Fibroblast of villous mesenchyme (primary cell): ENCODE data around the gene SMR3B. TPM values are rescaled to one million over a fixed set of nuclear protein-coding genes. Genes with fewer than 3 reads are reported as not detected.

Source experiments
- DNase-seq: peaks from one replicate; pipeline ENCODE4 v3.0.0-alpha.2; 2010; ENCODE audit warnings: low read depth
- H3K4me3 ChIP-seq: 2 replicates; pipeline ENCODE4 v1.5.1; 2011; ENCODE audit warnings: low read depth, mild to moderate bottlenecking, low read length
- total RNA-seq: library from RNA; depleted of rRNA; stranded (reverse); fragments of >200 nt; gene quantifications from 2 replicates; pipeline ENCODE4 v1.2.3, GENCODE V29; 2012
- TF ChIP-seq, protein P1 (sequence below): IDR thresholded peaks from 2 replicates; pipeline ENCODE4 v1.5.1; 2012; ENCODE audit warnings: low read depth, mild to moderate bottlenecking, low read length; ENCODE audit not compliant: insufficient read depth

Gene SMR3B
- total RNA-seq, 1 donor: not detected

DNA sequence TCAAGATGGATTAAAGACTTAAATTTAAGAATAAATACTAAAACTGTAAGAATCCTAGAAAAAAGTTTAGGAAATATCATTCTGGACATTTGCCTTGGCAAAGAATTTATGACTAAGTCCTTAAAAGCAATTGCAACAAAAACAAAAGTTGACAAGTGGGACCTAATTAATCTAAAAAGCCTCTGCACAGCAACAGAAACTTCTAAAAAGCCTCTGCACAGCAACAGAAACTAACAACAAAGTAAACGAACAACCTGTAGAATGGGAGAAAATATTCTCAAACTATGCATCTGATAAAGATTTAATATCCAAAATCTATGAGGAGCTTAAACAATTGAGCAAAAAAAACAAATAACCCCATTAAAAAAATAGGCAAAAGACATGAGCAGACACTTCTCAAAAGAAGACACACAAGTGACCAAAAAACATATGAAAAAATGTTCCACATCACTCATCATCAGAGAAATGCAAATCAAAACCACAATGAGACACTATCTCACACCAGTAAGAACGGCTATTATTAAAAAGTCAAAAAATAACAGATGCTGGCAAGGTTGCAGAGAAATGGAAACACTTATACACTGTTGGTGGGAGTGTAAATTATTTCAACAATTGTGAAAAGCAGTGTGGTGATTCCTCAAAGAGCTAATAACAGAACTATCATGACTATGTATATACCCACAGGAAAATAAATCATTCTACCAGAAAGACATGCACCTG lies 9.3 kb downstream of the SMR3B start:
- DNase-seq: no peak
- no peak overlapping the region for H3K4me3 ChIP-seq
- TF ChIP-seq, protein P1, sequence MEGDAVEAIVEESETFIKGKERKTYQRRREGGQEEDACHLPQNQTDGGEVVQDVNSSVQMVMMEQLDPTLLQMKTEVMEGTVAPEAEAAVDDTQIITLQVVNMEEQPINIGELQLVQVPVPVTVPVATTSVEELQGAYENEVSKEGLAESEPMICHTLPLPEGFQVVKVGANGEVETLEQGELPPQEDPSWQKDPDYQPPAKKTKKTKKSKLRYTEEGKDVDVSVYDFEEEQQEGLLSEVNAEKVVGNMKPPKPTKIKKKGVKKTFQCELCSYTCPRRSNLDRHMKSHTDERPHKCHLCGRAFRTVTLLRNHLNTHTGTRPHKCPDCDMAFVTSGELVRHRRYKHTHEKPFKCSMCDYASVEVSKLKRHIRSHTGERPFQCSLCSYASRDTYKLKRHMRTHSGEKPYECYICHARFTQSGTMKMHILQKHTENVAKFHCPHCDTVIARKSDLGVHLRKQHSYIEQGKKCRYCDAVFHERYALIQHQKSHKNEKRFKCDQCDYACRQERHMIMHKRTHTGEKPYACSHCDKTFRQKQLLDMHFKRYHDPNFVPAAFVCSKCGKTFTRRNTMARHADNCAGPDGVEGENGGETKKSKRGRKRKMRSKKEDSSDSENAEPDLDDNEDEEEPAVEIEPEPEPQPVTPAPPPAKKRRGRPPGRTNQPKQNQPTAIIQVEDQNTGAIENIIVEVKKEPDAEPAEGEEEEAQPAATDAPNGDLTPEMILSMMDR: no peak

DNA sequence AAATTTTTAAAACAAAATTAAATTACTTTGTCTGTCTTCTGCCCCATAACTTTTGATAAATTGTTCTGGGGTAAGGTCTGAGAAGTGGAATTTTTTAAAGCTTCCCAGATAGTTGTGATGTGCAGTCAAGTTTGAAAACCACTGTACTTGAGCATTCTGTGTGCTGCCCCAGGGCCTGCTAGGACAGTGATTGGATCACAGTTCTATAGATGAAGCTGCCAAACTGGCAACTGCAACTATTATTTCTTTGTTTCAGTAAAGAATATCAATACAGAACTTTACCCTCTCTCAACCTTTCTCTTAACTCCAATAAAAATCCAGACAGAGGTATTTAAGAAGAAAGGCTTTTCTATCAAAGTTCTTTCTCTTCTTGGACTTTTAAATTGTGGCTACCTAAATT lies 14.6 kb downstream of the SMR3B start, which contains the start of gene OPRPN:
Gene OPRPN, plus strand, starts transcription at position 361 of the 400 bp plus-strand sequence. CDS start 1,346 bp downstream, outside the sequence.
- no peak within 1 kb of the TSS for H3K4me3 ChIP-seq
- TF ChIP-seq, protein P1: no peak
- no peak for DNase-seq

DNA sequence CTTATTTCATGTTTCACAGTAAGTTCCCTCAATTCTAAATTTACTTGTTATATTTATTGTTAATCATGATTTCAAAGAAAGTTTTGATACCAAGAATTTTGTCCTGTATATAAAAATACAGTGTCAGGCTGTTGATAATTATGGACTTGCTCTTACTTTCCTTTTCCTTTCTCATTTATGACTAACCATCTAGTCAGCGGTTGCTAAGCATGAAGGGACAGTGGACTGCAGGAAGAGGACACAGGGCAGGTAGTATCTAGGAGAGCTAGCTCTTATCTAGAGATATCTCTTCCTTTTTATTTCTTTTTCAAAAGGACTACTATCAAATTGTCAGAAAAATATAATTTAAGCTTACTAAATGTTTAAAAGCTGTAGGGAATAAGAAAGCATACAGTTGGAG lies 16.4 kb downstream of the SMR3B start:
- no peak overlapping the region for H3K4me3 ChIP-seq

DNA sequence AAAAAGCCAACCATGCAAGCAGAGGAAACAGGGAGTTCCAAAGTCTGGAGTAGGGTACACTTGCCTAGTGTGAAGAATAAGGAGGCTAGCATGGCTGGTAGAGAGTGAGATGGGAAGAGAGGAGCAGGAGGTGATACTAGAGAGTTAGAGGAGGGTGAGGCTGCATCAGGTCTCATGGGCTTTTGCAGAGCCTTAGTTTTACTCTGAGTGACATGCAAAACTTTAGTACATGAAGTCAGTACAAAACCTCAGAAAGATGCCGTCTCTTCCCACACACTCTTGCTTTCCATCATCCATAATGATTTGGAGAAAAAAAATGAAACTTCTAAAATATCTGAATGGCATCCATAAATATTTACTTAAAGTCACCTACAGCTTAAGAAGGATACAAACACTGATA lies 19.8 kb downstream of the SMR3B start:
- H3K4me3 ChIP-seq: no peak overlapping the region
- no peak for DNase-seq
- TF ChIP-seq, protein P1: no peak

More for the DNA sequence above, 16.4 kb downstream of the SMR3B start:
- TF ChIP-seq, protein P1: no peak
- DNase-seq: no peak

DNA sequence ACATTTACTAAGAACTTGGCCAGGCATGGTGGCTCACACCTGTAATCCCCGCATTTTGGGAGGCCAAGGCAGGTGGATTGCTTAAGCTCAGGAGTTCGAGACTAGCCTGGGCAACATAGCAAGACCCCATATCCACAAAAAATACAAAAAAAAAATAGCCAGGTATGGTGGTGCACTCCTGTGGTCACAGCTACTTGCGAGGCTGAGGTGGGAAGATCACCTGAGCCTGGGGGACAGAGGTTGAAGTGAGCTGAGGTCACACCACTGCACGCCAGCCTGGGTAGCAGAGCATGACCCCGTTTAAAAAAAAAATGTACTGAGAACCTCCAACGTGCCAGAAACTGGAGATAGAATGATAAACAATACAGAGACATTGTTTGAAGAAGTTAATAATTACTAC lies 22.8 kb downstream of the SMR3B start:
- TF ChIP-seq, protein P1: no peak
- H3K4me3 ChIP-seq: no peak overlapping the region

DNA sequence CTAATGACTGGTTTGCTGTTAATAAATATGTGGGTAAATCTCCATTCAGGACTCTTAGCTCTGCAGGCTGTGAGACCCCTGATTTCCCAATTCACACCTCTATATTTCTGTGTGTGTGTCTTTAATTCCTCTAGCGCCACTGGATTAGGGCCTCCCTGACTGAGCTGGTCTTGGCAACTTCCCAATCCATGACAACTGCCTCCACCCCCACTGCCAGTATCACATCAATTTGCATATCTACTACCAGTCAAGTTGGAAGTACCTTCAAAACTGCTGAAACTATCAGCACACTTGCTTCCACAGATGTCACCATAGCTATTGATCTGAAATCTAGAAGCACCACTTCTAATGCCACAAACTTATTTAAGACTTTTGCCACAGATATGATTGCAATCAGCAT lies 42.4 kb downstream of the SMR3B start:
- H3K4me3 ChIP-seq: no peak overlapping the region
- DNase-seq: no peak
- TF ChIP-seq, protein P1: no peak

More for the DNA sequence above, 22.8 kb downstream of the SMR3B start:
- DNase-seq: no peak

DNA sequence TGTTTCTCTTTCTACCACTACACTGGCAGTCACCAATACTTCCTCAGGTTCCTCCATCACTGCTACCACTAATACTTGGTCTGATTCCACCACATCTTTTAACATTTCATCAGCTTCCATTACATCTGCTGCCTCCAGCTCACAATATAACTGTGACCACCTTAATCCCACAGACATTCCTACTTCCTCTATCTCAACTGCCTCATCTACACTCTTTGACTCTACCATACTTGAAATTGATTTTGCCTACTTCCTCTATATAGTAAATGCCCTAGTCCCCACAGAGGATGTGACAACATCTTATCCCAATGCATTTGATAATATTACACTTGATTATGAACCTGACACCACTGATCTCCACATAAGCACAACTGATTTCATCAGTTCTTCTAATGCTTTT lies 43.9 kb downstream of the SMR3B start:
- DNase-seq: no peak
- TF ChIP-seq, protein P1: no peak
- H3K4me3 ChIP-seq: no peak overlapping the region
